Measurements from ENCODE around the gene UBA3. TPM values are rescaled to one million over a fixed set of nuclear protein-coding genes. Genes with fewer than 3 reads are reported as not detected.

Gene UBA3
- total and polyA plus RNA-seq, 3 donors from 2014 or later, result 39.8 to 56.2 (median 43.1) TPM

DNA sequence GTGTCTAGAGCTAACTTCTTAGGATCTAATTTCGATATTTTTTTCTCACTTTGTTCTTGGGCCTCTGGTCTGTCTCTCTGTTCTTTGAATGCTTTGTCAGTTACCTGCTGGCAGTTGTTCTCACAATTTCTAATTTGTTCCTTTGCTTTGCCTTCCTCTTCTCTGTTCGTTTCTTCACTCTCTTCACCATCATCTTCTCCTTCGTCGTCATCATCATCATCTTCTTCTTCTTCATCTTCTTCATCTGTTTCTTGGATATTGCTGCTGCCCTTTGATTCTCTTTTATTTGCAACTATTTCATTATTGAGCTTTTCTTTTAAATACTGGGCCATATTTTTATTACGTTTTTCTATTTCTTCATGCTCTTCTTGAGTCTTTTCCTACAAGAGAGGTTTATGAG lies 39.5 kb upstream of the UBA3 start:
- no peak overlapping the region for H3K27ac ChIP-seq
- H3K4me1 ChIP-seq, result no peaks in the 10 kb centered on the region
- H3K9me3 ChIP-seq, result no peaks in the 10 kb centered on the region
- 90 to 91% methylated on average over 5 of the region's 5 CpGs for WGBS, 2 donors
- no peak for DNase-seq
- TF ChIP-seq, protein P1, sequence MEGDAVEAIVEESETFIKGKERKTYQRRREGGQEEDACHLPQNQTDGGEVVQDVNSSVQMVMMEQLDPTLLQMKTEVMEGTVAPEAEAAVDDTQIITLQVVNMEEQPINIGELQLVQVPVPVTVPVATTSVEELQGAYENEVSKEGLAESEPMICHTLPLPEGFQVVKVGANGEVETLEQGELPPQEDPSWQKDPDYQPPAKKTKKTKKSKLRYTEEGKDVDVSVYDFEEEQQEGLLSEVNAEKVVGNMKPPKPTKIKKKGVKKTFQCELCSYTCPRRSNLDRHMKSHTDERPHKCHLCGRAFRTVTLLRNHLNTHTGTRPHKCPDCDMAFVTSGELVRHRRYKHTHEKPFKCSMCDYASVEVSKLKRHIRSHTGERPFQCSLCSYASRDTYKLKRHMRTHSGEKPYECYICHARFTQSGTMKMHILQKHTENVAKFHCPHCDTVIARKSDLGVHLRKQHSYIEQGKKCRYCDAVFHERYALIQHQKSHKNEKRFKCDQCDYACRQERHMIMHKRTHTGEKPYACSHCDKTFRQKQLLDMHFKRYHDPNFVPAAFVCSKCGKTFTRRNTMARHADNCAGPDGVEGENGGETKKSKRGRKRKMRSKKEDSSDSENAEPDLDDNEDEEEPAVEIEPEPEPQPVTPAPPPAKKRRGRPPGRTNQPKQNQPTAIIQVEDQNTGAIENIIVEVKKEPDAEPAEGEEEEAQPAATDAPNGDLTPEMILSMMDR (IDR thresholded peaks at IDR 0.05), result no peak
- no peak for TF ChIP-seq POLR2A (IDR thresholded peaks at IDR 0.05)
- intact Hi-C loops (cut with DNase I; ENCODE audit: low total_unique reads), result no loop called here
- H3K36me3 ChIP-seq (ENCODE audit: low read depth, missing control alignments), result no peaks in the 10 kb centered on the region
- no peak overlapping the region for H3K4me3 ChIP-seq
- no peaks in the 10 kb centered on the region for H3K27me3 ChIP-seq

DNA sequence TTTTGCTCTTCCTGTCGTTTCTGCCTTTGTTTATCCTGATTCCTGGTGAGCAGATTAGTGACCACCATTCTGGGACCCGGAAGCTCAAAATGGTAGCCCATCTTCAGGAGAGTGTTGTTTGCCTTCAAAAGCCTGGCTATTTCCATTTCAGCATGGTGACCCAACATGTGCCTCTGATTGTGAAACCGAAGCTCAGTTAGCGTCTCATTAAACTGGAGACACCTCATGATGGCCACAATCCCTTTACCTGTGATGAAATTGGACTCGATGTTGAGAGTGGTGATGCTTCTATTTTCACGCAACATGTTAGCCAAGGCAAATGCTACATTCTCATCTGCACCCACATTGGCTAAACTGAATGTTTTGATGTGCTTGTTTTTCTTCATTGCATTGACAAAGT lies 39.0 kb upstream of the UBA3 start:
- H3K27me3 ChIP-seq, result no peaks in the 10 kb centered on the region
- no peak overlapping the region for H3K27ac ChIP-seq
- WGBS, 2 donors, result 75 to 84% methylated on average over 6 of the region's 6 CpGs
- TF ChIP-seq, protein P1 (IDR thresholded peaks at IDR 0.05), result no peak
- TF ChIP-seq POLR2A (IDR thresholded peaks at IDR 0.05), result no peak
- DNase-seq, result no peak
- H3K9me3 ChIP-seq, result no peaks in the 10 kb centered on the region
- no peaks in the 10 kb centered on the region for H3K4me1 ChIP-seq
- H3K4me3 ChIP-seq, result no peak overlapping the region
- H3K36me3 ChIP-seq (ENCODE audit: low read depth, missing control alignments), result no peaks in the 10 kb centered on the region
- intact Hi-C loops (cut with DNase I; ENCODE audit: low total_unique reads), result no loop called here

GRCh38 chr3:69118555-69118954 lies 38.4 kb upstream of the UBA3 start:
- intact Hi-C loops (cut with DNase I; ENCODE audit: low total_unique reads), result no loop called here
- TF ChIP-seq POLR2A (IDR thresholded peaks at IDR 0.05), result no peak
- TF ChIP-seq, protein P1 (IDR thresholded peaks at IDR 0.05), result no peak
- WGBS, 2 donors, result 74 to 85% methylated on average over 12 of the region's 12 CpGs
- DNase-seq, result no peak
- no peaks in the 10 kb centered on the region for H3K9me3 ChIP-seq
- H3K36me3 ChIP-seq (ENCODE audit: low read depth, missing control alignments), result no peaks in the 10 kb centered on the region
- no peak overlapping the region for H3K4me3 ChIP-seq
- no peak overlapping the region for H3K27ac ChIP-seq
- H3K27me3 ChIP-seq, result no peaks in the 10 kb centered on the region
- H3K4me1 ChIP-seq, result no peaks in the 10 kb centered on the region

- no peaks in the 10 kb centered on the region for H3K36me3 ChIP-seq (ENCODE audit: low read depth, missing control alignments)
- H3K9me3 ChIP-seq, result no peaks in the 10 kb centered on the region
- H3K27me3 ChIP-seq, result no peaks in the 10 kb centered on the region
- no peak overlapping the region for H3K27ac ChIP-seq
- 56 to 66% methylated on average over 3 of the region's 3 CpGs for WGBS, 2 donors
- intact Hi-C loops (cut with DNase I; ENCODE audit: low total_unique reads), result no loop called here
- H3K4me3 ChIP-seq, result no peak overlapping the region
- H3K4me1 ChIP-seq, result no peaks in the 10 kb centered on the region
- DNase-seq, result no peak
- TF ChIP-seq POLR2A (IDR thresholded peaks at IDR 0.05), result no peak
- TF ChIP-seq, protein P1 (IDR thresholded peaks at IDR 0.05), result no peak
Observed at GRCh38 chr3:69116897-69117296, 36.7 kb upstream of the UBA3 start.

DNA sequence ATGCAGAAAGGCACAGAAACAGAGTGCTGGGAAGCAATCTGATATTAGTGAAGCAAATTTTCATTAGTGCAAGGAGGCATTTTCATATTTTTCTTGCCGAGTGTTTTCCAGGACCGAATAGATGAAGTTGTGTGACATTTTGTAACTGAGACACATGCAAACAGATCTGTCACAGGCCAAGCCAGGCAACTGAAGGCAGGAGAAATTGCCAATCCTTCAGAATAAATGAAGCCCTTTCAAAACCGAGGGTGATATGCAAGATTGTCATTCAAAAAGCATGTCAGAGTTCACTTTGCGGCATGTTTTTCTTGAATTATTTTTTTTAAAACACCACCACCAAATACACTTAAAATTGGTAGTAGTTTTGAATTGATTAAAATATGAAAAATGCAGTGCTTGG lies 36.0 kb upstream of the UBA3 start:
- 75 to 76% methylated on average over 4 of the region's 4 CpGs for WGBS, 2 donors
- no peaks in the 10 kb centered on the region for H3K9me3 ChIP-seq
- no peak for DNase-seq
- H3K36me3 ChIP-seq (ENCODE audit: low read depth, missing control alignments), result no peaks in the 10 kb centered on the region
- H3K4me1 ChIP-seq, result no peaks in the 10 kb centered on the region
- TF ChIP-seq, protein P1 (IDR thresholded peaks at IDR 0.05), result no peak
- H3K27me3 ChIP-seq, result no peaks in the 10 kb centered on the region
- no peak overlapping the region for H3K27ac ChIP-seq
- H3K4me3 ChIP-seq, result no peak overlapping the region
- intact Hi-C loops (cut with DNase I; ENCODE audit: low total_unique reads), result no loop called here
